T-helper 2 cell treated with Interferon-gamma antibody and Interleukin-4, amounts not matched to agents 100 ng/mL and 5 ng/mL, for 36 hours (primary cell): ENCODE data around the gene GLTP. TPM values are rescaled to one million over a fixed set of nuclear protein-coding genes. Genes with fewer than 3 reads are reported as not detected.

Source experiments
- intact Hi-C: fragments of 100-400 bp; cut with micrococcal nuclease; formaldehyde crosslinking; loops from one replicate; pipeline ENCODE4 v1.15.1; 2023
- total RNA-seq: library from RNA; stranded (reverse); gene quantifications from 2 replicates; pipeline ENCODE4 v1.2.3, GENCODE V29; 2022

GLTP gene
- total RNA-seq, 1 donor from 2014 or later: 24.8 TPM

GRCh38 chr12:109844983-109845823 lies 35.1 kb downstream of the GLTP start:
- intact Hi-C loops: loop anchor here (1.0 kb wide), 1 partner anchor 40 kb away; no protein-coding TSS in a partner anchor

GRCh38 chr12:109844091-109844490 lies 36.2 kb downstream of the GLTP start:
- intact Hi-C loops: no loop called here

GRCh38 chr12:109842021-109842420 lies 38.3 kb downstream of the GLTP start:
- intact Hi-C loops: no loop called here

- intact Hi-C loops: no loop called here
Observed at GRCh38 chr12:109841356-109841755, 39.0 kb downstream of the GLTP start.

GRCh38 chr12:109840305-109841074 lies 39.9 kb downstream of the GLTP start:
- intact Hi-C loops: no loop called here

- intact Hi-C loops: no loop called here
Observed at GRCh38 chr12:109839444-109839843, 40.9 kb downstream of the GLTP start.

GRCh38 chr12:109836916-109837315 lies 43.4 kb downstream of the GLTP start:
- intact Hi-C loops: no loop called here

GRCh38 chr12:109835827-109836226 lies 44.5 kb downstream of the GLTP start:
- intact Hi-C loops: no loop called here

GRCh38 chr12:109833307-109834189 lies 46.8 kb downstream of the GLTP start, which contains the start of gene TRPV4:
Gene TRPV4 (minus strand): TSS chr12:109833398. CDS start chr12:109814796, 18,602 bp downstream.
- intact Hi-C loops: no loop called here

- intact Hi-C loops: no loop called here
Observed at GRCh38 chr12:109832541-109833306, 47.6 kb downstream of the GLTP start.

GRCh38 chr12:109831929-109832328 lies 48.4 kb downstream of the GLTP start:
- intact Hi-C loops: no loop called here

GRCh38 chr12:109831365-109831764 lies 49.0 kb downstream of the GLTP start:
- intact Hi-C loops: no loop called here

- intact Hi-C loops: no loop called here
Observed at GRCh38 chr12:109830718-109831117, 49.6 kb downstream of the GLTP start.

GRCh38 chr12:109830267-109830666 lies 50.1 kb downstream of the GLTP start:
- intact Hi-C loops: no loop called here

GRCh38 chr12:109829667-109830066 lies 50.7 kb downstream of the GLTP start:
- intact Hi-C loops: no loop called here

GRCh38 chr12:109828754-109829511 lies 51.4 kb downstream of the GLTP start:
- intact Hi-C loops: no loop called here

- intact Hi-C loops: no loop called here
Observed at GRCh38 chr12:109827566-109828550, 52.5 kb downstream of the GLTP start.

- intact Hi-C loops: no loop called here
Observed at GRCh38 chr12:109827080-109827479, 53.3 kb downstream of the GLTP start.

- intact Hi-C loops: no loop called here
Observed at GRCh38 chr12:109824731-109825130, 55.6 kb downstream of the GLTP start.
